GM12878 (cell line): ENCODE data around the gene SEC22C. TPM values are rescaled to one million over a fixed set of nuclear protein-coding genes. Genes with fewer than 3 reads are reported as not detected.

Experiments used
- ATAC-seq: fragments of 200-7000 bp; cut with Tn5 transposase; 3 replicates; pipeline ENCODE4 v1.9.1; 2020; ENCODE audit warnings: mild to moderate bottlenecking, moderate library complexity
- Bru-seq: library from RNA; stranded (reverse); fragments of 400-500 nt; gene quantifications from one replicate; lab custom pipeline; 2021; lab: Mats Ljungman, UMichigan
- BruChase-seq, 2 experiments: library from RNA; stranded (reverse); fragments of 400-500 nt; gene quantifications; one replicate each; lab custom pipeline; 2021; lab: Mats Ljungman, UMichigan
- BruUV-seq: library from RNA; stranded (reverse); fragments of 400-500 nt; replicated peaks from 2 replicates; lab custom pipeline; 2021; lab: Mats Ljungman, UMichigan
- CTCF ChIA-PET: fragments of 300-600 bp; sonication (Branson Sonifier 250); formaldehyde crosslinking; extraction: SDS; loops from one replicate; lab custom pipeline; 2021; ENCODE audit warnings: inconsistent platforms; lab: Yijun Ruan, JAX
- POLR2A ChIA-PET: fragments of 350-600 bp; formaldehyde crosslinking; extraction: SDS; loops from one replicate; lab custom pipeline; 2021; ENCODE audit warnings: inconsistent platforms; lab: Charles Lee
- RAD21 ChIA-PET: fragments of 300-600 bp; sonication (Branson Sonifier 250); formaldehyde crosslinking; loops from one replicate; lab custom pipeline; 2023; ENCODE audit warnings: antibody characterized with exemption; ENCODE audit not compliant: unreplicated experiment; lab: Charles Lee
- SMC1A ChIA-PET: fragments of 300-600 bp; sonication (Branson Sonifier 250); formaldehyde crosslinking; loops from one replicate; lab custom pipeline; 2023; ENCODE audit not compliant: unreplicated experiment, uncharacterized antibody; lab: Charles Lee
- DNase-seq: peaks from one replicate; pipeline ENCODE4 v3.0.0-alpha.2; 2011; ENCODE audit warnings: low read depth, low spot score
- FAIRE-seq: peaks from 3 replicates; lab custom pipeline; 2011; peaks lifted over from hg19 to GRCh38; lab: Jason Lieb, UNC
- H2AFZ ChIP-seq: 2 replicates; pipeline ENCODE4 v1.6.0; 2011; ENCODE audit warnings: low read depth, low read length, control low read depth; ENCODE audit not compliant: control insufficient read depth
- H3K27ac ChIP-seq: 2 replicates; pipeline ENCODE4 v1.5.1; 2011; ENCODE audit warnings: control low read depth; ENCODE audit not compliant: control insufficient read depth, insufficient read depth
- H3K27me3 ChIP-seq, 2 experiments: replicated peaks in 1 of 2; 2 replicates each; pipeline versions ENCODE4 v1.6.0 to v1.6.1; 2011; ENCODE audit warnings: low read length in 1 of 2; ENCODE audit not compliant: control insufficient read depth in 2 of 2, insufficient read depth in 2 of 2
- H3K36me3 ChIP-seq, 2 experiments: 2 replicates each; pipeline ENCODE4 v1.5.1; 2011; ENCODE audit warnings: low read length in 1 of 2; ENCODE audit not compliant: control insufficient read depth in 2 of 2, insufficient read depth in 2 of 2
- H3K4me1 ChIP-seq: 2 replicates; pipeline ENCODE4 v1.6.1; 2011; ENCODE audit warnings: mild to moderate bottlenecking, low read length, moderate library complexity, mixed read lengths; ENCODE audit not compliant: control insufficient read depth, insufficient read depth
- H3K4me2 ChIP-seq: 2 replicates; pipeline ENCODE4 v1.6.0; 2011; ENCODE audit warnings: control low read depth; ENCODE audit not compliant: control insufficient read depth, insufficient read depth
- H3K4me3 ChIP-seq: fragments of 200-600 bp; sonication (generic); 2 replicates; pipeline ENCODE4 v1.5.1; 2016
- H3K79me2 ChIP-seq: 2 replicates; pipeline ENCODE4 v1.6.0; 2011; ENCODE audit warnings: low read length; ENCODE audit not compliant: control insufficient read depth, insufficient read depth
- H3K9ac ChIP-seq: 2 replicates; pipeline ENCODE4 v1.8.0; 2011; ENCODE audit warnings: low read length, control low read depth, mixed read lengths; ENCODE audit not compliant: control insufficient read depth, insufficient read depth
- H3K9me3 ChIP-seq: replicated peaks from 3 replicates; pipeline ENCODE4 v1.5.1; 2011; ENCODE audit warnings: mild to moderate bottlenecking, low read length; ENCODE audit not compliant: control insufficient read depth, insufficient read depth
- H4K20me1 ChIP-seq: 2 replicates; pipeline ENCODE4 v1.6.0; 2011; ENCODE audit not compliant: control insufficient read depth, insufficient read depth
- ASH2L ChIP-seq: fragments of 300-600, 200-600 bp; sonication (generic); IDR thresholded peaks from 2 replicates; pipeline ENCODE4 v1.6.1; 2017; ENCODE audit warnings: low read depth, mild to moderate bottlenecking, borderline replicate concordance
- CHD2 ChIP-seq: IDR thresholded peaks from 2 replicates; pipeline ENCODE4 v1.6.1; 2011; ENCODE audit warnings: low read depth, low read length, improper control_type of control experiment, borderline replicate concordance
- CTCF ChIP-seq, 3 experiments: IDR thresholded peaks in 2 of 3; conservative IDR thresholded peaks in 1 of 3; 2 replicates each; pipeline ENCODE4 v1.5.1; 2011; ENCODE audit warnings: low read depth in 3 of 3, low read length in 3 of 3, mild to moderate bottlenecking in 3 of 3, control low read depth in 2 of 3, moderate library complexity in 2 of 3, inconsistent platforms in 1 of 3, mixed read lengths in 1 of 3; ENCODE audit not compliant: control insufficient read depth in 2 of 3, insufficient read depth in 1 of 3; ENCODE audit errors: extremely low read depth in 1 of 3
- HDAC6 ChIP-seq: fragments of 200-600 bp; sonication (generic); IDR thresholded peaks from one replicate; pipeline ENCODE4 v1.8.0; 2017; ENCODE audit warnings: antibody characterized with exemption; ENCODE audit not compliant: unreplicated experiment
- HDGF ChIP-seq: fragments of 450-650 bp; IDR thresholded peaks from 2 replicates; pipeline ENCODE4 v1.6.1; 2016; ENCODE audit warnings: antibody characterized with exemption
- IKZF1 ChIP-seq: fragments of 450-650 bp; conservative IDR thresholded peaks from 2 replicates; pipeline ENCODE4 v1.6.1; 2017; ENCODE audit warnings: antibody characterized with exemption, mild to moderate bottlenecking
- MEF2B ChIP-seq: fragments of 450-650 bp; IDR thresholded peaks from 2 replicates; pipeline ENCODE4 v1.6.1; 2018; ENCODE audit warnings: mild to moderate bottlenecking, moderate library complexity; ENCODE audit not compliant: partially characterized antibody, poor library complexity, severe bottlenecking
- RFX5 ChIP-seq: IDR thresholded peaks from 2 replicates; pipeline ENCODE4 v1.6.1; 2011; ENCODE audit warnings: low read depth, low read length, improper control_type of control experiment
- RUNX3 ChIP-seq: IDR thresholded peaks from 2 replicates; pipeline ENCODE4 v1.6.1; 2012; ENCODE audit warnings: low read length, inconsistent platforms
- SUZ12 ChIP-seq: fragments of 200-600 bp; sonication (generic); IDR thresholded peaks from one replicate; pipeline ENCODE4 v1.6.1; 2018; ENCODE audit warnings: antibody characterized with exemption, mild to moderate bottlenecking; ENCODE audit not compliant: unreplicated experiment
- ZZZ3 ChIP-seq: IDR thresholded peaks from 2 replicates; pipeline ENCODE4 v1.6.1; 2011; ENCODE audit warnings: low read depth; ENCODE audit not compliant: control insufficient read depth, insufficient read length
- WGBS: methylation state at CpG from one replicate; pipeline ENCODE4 v1.1.6; 2016; ENCODE audit warnings: low lambda C conversion rate; ENCODE audit not compliant: insufficient replicate concordance, insufficient coverage; ENCODE audit errors: missing lambda C conversion rate; 5-methylcytosine and 5-hydroxymethylcytosine counted together
- in situ Hi-C: fragments of 300-500 bp; cut with MboI; formaldehyde crosslinking; loops from 9 replicates; pipeline ENCODE4 v1.14.3; 2018; ENCODE audit warnings: mixed read lengths
- intact Hi-C: fragments of 100-400 bp; cut with micrococcal nuclease; formaldehyde crosslinking; loops from one replicate; pipeline ENCODE4 v1.14.2; 2022; ENCODE audit not compliant: unreplicated experiment
- long read RNA-seq, 2 experiments: library from polyadenylated mRNA; unstranded; transcript quantifications; one replicate each; pipeline ENCODE4 v2.0.0, GENCODE V29; 2019 to 2020
- polyA minus RNA-seq, 3 experiments: library from RNA; depleted of rRNA, polyadenylated mRNA; stranded (reverse); fragments of >200 nt; gene quantifications; 2 replicates each; pipeline ENCODE4 v1.2.3, GENCODE V29; 2011
- polyA plus RNA-seq, 11 experiments: library from polyadenylated mRNA; depleted of rRNA in 4 of 11; unstranded in 6 of 11; stranded (reverse) in 5 of 11; fragments of >200 nt; fragmentation: Nextera tagmentation in 4 of 11; fragmentation: Illumina TruSeq in 1 of 11; extraction: Ambion mirVana in 4 of 11; extraction: Trizol in 1 of 11; gene quantifications; 1 replicate in 1 of 11; 2 replicates in 10 of 11; pipeline versions ENCODE4 v1.2.1 to v1.2.3, GENCODE V29; 2011 to 2016; ENCODE audit warnings: inconsistent platforms in 2 of 11, missing spikeins in 2 of 11, low read depth in 1 of 11
- total RNA-seq, 4 experiments: library from RNA; depleted of rRNA in 3 of 4; stranded (reverse); fragments of >200 nt in 3 of 4; fragmentation: Illumina TruSeq in 1 of 4; extraction: Trizol in 1 of 4; gene quantifications; 2 replicates each; pipeline versions ENCODE4 v1.2.1 to v1.2.3, GENCODE V29; 2013 to 2021

SEC22C gene
- total RNA-seq (2013; cell fraction: nucleolus; rRNA removed) = 49.4 and 57.2 TPM in 2 replicates
- total RNA-seq (2014; rRNA removed) (45.0 and 56.6 TPM in 2 replicates), total RNA-seq (2014; rRNA removed; fragmentation: Illumina TruSeq; extraction: Trizol) (41.0 and 44.9 TPM in 2 replicates), total RNA-seq (2021) (35.8 and 36.2 TPM in 2 replicates), polyA plus RNA-seq (2011; rRNA removed) (29.6 and 31.1 TPM in 2 replicates), polyA plus RNA-seq (2014; fragmentation: Illumina TruSeq; extraction: Trizol) (39.5 and 47.5 TPM in 2 replicates), polyA plus RNA-seq (2014; fragmentation: Nextera tagmentation; extraction: Ambion mirVana) (10 to 100 TPM; 15.6 to 19.3 TPM), polyA plus RNA-seq (2014; rRNA removed) (38.6 and 44.4 TPM in 2 replicates), polyA plus RNA-seq (2016; fragmentation: Nextera tagmentation; extraction: Ambion mirVana) (10 to 100 TPM; 46.0 to 47.0 TPM), polyA minus RNA-seq (2011; rRNA and poly(A)+ RNA removed) (21.8 and 21.9 TPM in 2 replicates), Bru-seq, nascent RNA (percentile 75 among the genes with signal in this experiment), BruChase-seq, experiment 1, labeled RNA remaining after a 6-hour chase (percentile 74 among the genes with signal in this experiment), BruChase-seq, experiment 2, labeled RNA remaining after a 2-hour chase (percentile 76 among the genes with signal in this experiment)
- polyA plus RNA-seq (2011; ENCODE audit: low read depth) = 18.2 TPM
- 25.3 and 26.2 TPM in 2 replicates for polyA plus RNA-seq (2011; cell fraction: cytosol; rRNA removed)
- polyA plus RNA-seq (2011; cell fraction: nucleus; rRNA removed) = 17.2 and 19.9 TPM in 2 replicates
- 19.5 and 21.3 TPM in 2 replicates for polyA plus RNA-seq (2012)
- polyA minus RNA-seq (2011; cell fraction: cytosol; rRNA and poly(A)+ RNA removed) = 6.8 and 10.2 TPM in 2 replicates
- 4.8 and 8.6 TPM in 2 replicates for polyA minus RNA-seq (2011; cell fraction: nucleus; rRNA and poly(A)+ RNA removed)
- long read RNA-seq, experiment 1, transcript SEC22C-202 (7 exons, 1,608 nt) = major isoform, 7 of 26 reads
- long read RNA-seq, experiment 1, transcript SEC22C-201 (7 exons, 1,380 nt) = major isoform, 7 of 26 reads
- long read RNA-seq, experiment 1, partial matches to known transcripts = 0 of 26 reads
- long read RNA-seq, experiment 1, other reads (novel, unspliced or antisense) = 11 of 26 reads
- long read RNA-seq, experiment 2, transcript SEC22C-202 (7 exons, 1,608 nt) = major isoform, 83 of 191 reads
- long read RNA-seq, experiment 2, transcript SEC22C-201 (7 exons, 1,380 nt) = minor isoform, 30 of 191 reads
- long read RNA-seq, experiment 2, partial matches to known transcripts = 11 of 191 reads
- long read RNA-seq, experiment 2, other reads (novel, unspliced or antisense) = 65 of 191 reads

GRCh38 chr3:42581709-42582473 is at the start of gene SEC22C:
Gene SEC22C (minus strand): TSS chr3:42581967. CDS start chr3:42569046, 12,921 bp downstream.
- Histone ChIP-seq H2AFZ (peak within 1 kb of the TSS; percentile 96), H3K9me3 (no peaks in the 10 kb centered on the region; the same call in 1 of the 3 replicates), H3K4me2 (peak within 1 kb of the TSS; percentile 86), H3K9ac (peak within 1 kb of the TSS; percentile 97), H3K36me3 (no peaks in the 10 kb centered on the region; a peak in 1 of 4 replicates), H4K20me1 (no peaks in the 10 kb centered on the region), H3K4me3 (peak within 1 kb of the TSS; percentile 94), H3K27ac (peak within 1 kb of the TSS; percentile 75), H3K27me3 (no peaks in the 10 kb centered on the region), H3K4me1 (peaks cover 7% of the 10 kb centered on the region), H3K79me2 (peaks cover 26% of the 10 kb centered on the region)
- SMC1A ChIA-PET = interaction anchor here (1.0 to 3.4 kb wide), 16 partner anchors 9 to 309 kb away, joined by 3 to 34 read pairs (median 6); partner anchors contain the start of genes NKTR and SS18L2
- under 1% methylated on average over 61 of the region's 77 CpGs for WGBS
- ATAC-seq (peak; percentile 96), FAIRE-seq (peak; percentile 71), DNase-seq (peak; percentile 73)
- RAD21 ChIA-PET = interaction anchor here (1.0 to 3.1 kb wide), 10 partner anchors 8 to 386 kb away, joined by 3 to 16 read pairs (median 4); partner anchors contain the start of genes NKTR and SS18L2
- in situ Hi-C loops (no loop called here), intact Hi-C loops (loop anchor here (1.0 kb wide), 1 partner anchor 8 kb away; the partner anchor contains the start of gene SS18L2)
- POLR2A ChIA-PET = interaction anchor here (1.3 to 3.9 kb wide), 6 partner anchors 9 to 70 kb away, joined by 3 to 33 read pairs (median 12); partner anchors contain the start of genes NKTR and SS18L2
- no TSS peak for BruUV-seq
- CTCF ChIA-PET = interaction anchor here (0.6 to 4.2 kb wide), 25 partner anchors 9 to 308 kb away, joined by 3 to 38 read pairs (median 4); partner anchors contain the start of genes NKTR and SS18L2
- TF ChIP-seq IKZF1 = peak; percentile 80
- TF ChIP-seq RFX5 = peak; percentile 34; the same call in 1 of the 2 replicates
- no peak for TF ChIP-seq ZZZ3
- no peak for TF ChIP-seq ASH2L
- TF ChIP-seq HDGF = 0 out of 2 replicates have a peak, but pooled peaks have one; percentile 57
- peak; percentile 72 for TF ChIP-seq CHD2
- no peak for TF ChIP-seq SUZ12
- peak; percentile 71 for TF ChIP-seq RUNX3
- peak; percentile 42 to 66 (median 47); a peak in 5 of 6 replicates for TF ChIP-seq CTCF (IDR thresholded peaks at IDR 0.05 in 2 of 3, conservative IDR thresholded peaks at IDR 0.05 in 1 of 3; ENCODE audit: control insufficient read depth in 2 of 3, extremely low read depth in 1 of 3, insufficient read depth in 1 of 3, low read depth in 3 of 3, low read length in 3 of 3)
- TF ChIP-seq HDAC6 = no peak
- peak; percentile 60 for TF ChIP-seq MEF2B
